ENCODE results near the gene ITGB6. TPM values are rescaled to one million over a fixed set of nuclear protein-coding genes. Genes with fewer than 3 reads are reported as not detected.
A peak's percentile ranks its signal among the peaks of the same experiment; 100 is the strongest.

The ITGB6 gene
- polyA plus RNA-seq, 2 of the 4 experiments (the other 2 are of a cell fraction), result 4.2 to 5.0 TPM

DNA sequence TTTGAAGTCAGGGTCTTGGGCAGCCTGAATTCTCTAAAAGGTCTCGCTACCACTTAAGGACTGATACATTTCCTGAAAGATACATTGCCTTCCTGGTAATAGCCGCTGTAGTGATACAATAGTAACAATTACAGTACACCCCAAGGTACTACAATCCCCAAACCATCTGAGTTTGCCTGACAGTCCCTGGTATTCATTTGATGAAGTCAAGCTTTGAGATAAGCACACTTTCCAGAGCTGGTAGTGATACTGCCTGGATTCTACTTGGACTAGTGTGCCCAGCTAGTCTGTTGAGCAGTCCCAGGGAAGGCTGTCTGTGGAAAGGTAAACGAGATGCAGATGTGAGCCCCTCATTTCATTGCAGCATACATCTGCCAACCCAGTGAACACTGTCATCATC, 24.4 kb upstream of the ITGB6 start:
- peak overlapping the region; percentile 88 to 97 for H3K27ac ChIP-seq
- TF ChIP-seq, protein P1, sequence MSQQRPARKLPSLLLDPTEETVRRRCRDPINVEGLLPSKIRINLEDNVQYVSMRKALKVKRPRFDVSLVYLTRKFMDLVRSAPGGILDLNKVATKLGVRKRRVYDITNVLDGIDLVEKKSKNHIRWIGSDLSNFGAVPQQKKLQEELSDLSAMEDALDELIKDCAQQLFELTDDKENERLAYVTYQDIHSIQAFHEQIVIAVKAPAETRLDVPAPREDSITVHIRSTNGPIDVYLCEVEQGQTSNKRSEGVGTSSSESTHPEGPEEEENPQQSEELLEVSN (IDR thresholded peaks at IDR 0.05; ENCODE audit: borderline replicate concordance, low read depth), result no peak
- TF ChIP-seq FOSB (CRISPR knock-in tag; IDR thresholded peaks at IDR 0.05) (no peak), HOXA7 (CRISPR knock-in tag; IDR thresholded peaks at IDR 0.05) (0 out of 2 replicates have a peak, but pooled peaks have one; percentile 17), JUN (IDR thresholded peaks at IDR 0.05) (peak in 1 of 2 experiments; percentile 10; a peak in 1 of 5 replicates), ZNF302 (CRISPR knock-in tag; IDR thresholded peaks at IDR 0.05) (no peak)
- H3K4me3 ChIP-seq, result no peak overlapping the region
- WGBS (ENCODE audit: missing lambda C conversion rate), result 11% methylated on average over 3 of the region's 3 CpGs
- no peaks in the 10 kb centered on the region for H3K9me3 ChIP-seq
- peak overlapping the region; percentile 73 for H3K4me2 ChIP-seq
- no peak for DNase-seq (ENCODE audit: low read depth in 1 of 2, low spot score in 1 of 2)
- POLR2A ChIA-PET, result interaction anchor here (1.0 to 1.8 kb wide), 4 partner anchors 10 to 17 kb away, joined by 3 to 5 read pairs (median 4); no protein-coding TSS in a partner anchor
- peaks cover 97% of the 10 kb centered on the region for H3K4me1 ChIP-seq
- peak; percentile 5 to 9; a peak in 4 of 6 replicates for ATAC-seq
- CTCF ChIA-PET, result interaction anchor here (1.0 to 5.5 kb wide), 3 partner anchors 10 to 27 kb away, joined by 3 to 49 read pairs (median 5); no protein-coding TSS in a partner anchor
- no peak for FAIRE-seq

- DNase-seq (ENCODE audit: low read depth in 1 of 2, low spot score in 1 of 2) (peak; percentile 86 to 92), FAIRE-seq (no peak), ATAC-seq (peak; percentile 64 to 73)
- Histone ChIP-seq H3K27ac (peak overlapping the region; percentile 88 to 97), H3K9me3 (no peaks in the 10 kb centered on the region), H3K4me1 (peaks cover 95% of the 10 kb centered on the region), H3K4me3 (no peak overlapping the region), H3K4me2 (peak overlapping the region; percentile 73)
- TF ChIP-seq MAX (IDR thresholded peaks at IDR 0.05), result peak; percentile 64
- peak; percentile 98 for TF ChIP-seq FOSL2 (IDR thresholded peaks at IDR 0.05)
- TF ChIP-seq FOSL2 (CRISPR knock-in tag; IDR thresholded peaks at IDR 0.05), result peak; percentile 100
- no peak for TF ChIP-seq ZSCAN20 (CRISPR knock-in tag; IDR thresholded peaks at IDR 0.05)
- peak; percentile 95 for TF ChIP-seq JUNB (IDR thresholded peaks at IDR 0.05)
- no peak for TF ChIP-seq RARB (CRISPR knock-in tag; IDR thresholded peaks at IDR 0.05)
- TF ChIP-seq TFCP2L1 (CRISPR knock-in tag; IDR thresholded peaks at IDR 0.05), result no peak
- peak; percentile 57 for TF ChIP-seq MAFK (IDR thresholded peaks at IDR 0.05; ENCODE audit: partially characterized antibody)
- no peak for TF ChIP-seq MAZ (IDR thresholded peaks at IDR 0.05; ENCODE audit: borderline replicate concordance, low read depth, low read length)
- TF ChIP-seq CTCF (IDR thresholded peaks at IDR 0.05), result no peak
- TF ChIP-seq KDM1A (IDR thresholded peaks at IDR 0.05; ENCODE audit: low read depth), result no peak
- no peak for TF ChIP-seq FOXS1 (CRISPR knock-in tag; IDR thresholded peaks at IDR 0.05)
- no peak for TF ChIP-seq RFX5 (IDR thresholded peaks at IDR 0.05)
- TF ChIP-seq, protein P2, sequence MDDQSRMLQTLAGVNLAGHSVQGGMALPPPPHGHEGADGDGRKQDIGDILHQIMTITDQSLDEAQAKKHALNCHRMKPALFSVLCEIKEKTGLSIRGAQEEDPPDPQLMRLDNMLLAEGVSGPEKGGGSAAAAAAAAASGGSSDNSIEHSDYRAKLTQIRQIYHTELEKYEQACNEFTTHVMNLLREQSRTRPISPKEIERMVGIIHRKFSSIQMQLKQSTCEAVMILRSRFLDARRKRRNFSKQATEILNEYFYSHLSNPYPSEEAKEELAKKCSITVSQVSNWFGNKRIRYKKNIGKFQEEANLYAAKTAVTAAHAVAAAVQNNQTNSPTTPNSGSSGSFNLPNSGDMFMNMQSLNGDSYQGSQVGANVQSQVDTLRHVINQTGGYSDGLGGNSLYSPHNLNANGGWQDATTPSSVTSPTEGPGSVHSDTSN (IDR thresholded peaks at IDR 0.05), result no peak
- TF ChIP-seq NFE2L2 (conservative IDR thresholded peaks at IDR 0.05; ENCODE audit: low read length), result no peak
- TF ChIP-seq EP300 (IDR thresholded peaks at IDR 0.05), result peak; percentile 21 to 59; a peak in 2 of 5 replicates
- TF ChIP-seq, protein P3, sequence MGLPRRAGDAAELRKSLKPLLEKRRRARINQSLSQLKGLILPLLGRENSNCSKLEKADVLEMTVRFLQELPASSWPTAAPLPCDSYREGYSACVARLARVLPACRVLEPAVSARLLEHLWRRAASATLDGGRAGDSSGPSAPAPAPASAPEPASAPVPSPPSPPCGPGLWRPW (IDR thresholded peaks at IDR 0.05), result no peak
- TF ChIP-seq USF2 (IDR thresholded peaks at IDR 0.05), result no peak
- TF ChIP-seq, protein P4, sequence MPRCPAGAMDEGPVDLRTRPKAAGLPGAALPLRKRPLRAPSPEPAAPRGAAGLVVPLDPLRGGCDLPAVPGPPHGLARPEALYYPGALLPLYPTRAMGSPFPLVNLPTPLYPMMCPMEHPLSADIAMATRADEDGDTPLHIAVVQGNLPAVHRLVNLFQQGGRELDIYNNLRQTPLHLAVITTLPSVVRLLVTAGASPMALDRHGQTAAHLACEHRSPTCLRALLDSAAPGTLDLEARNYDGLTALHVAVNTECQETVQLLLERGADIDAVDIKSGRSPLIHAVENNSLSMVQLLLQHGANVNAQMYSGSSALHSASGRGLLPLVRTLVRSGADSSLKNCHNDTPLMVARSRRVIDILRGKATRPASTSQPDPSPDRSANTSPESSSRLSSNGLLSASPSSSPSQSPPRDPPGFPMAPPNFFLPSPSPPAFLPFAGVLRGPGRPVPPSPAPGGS (IDR thresholded peaks at IDR 0.05), result 0 out of 3 replicates have a peak, but pooled peaks have one; percentile 54
- TF ChIP-seq CEBPB (IDR thresholded peaks at IDR 0.05), result peak in 1 of 2 experiments; percentile 74; a peak in 2 of 4 replicates
- TF ChIP-seq EHMT2 (IDR thresholded peaks at IDR 0.05; ENCODE audit: low read depth), result no peak
- TF ChIP-seq JUN (IDR thresholded peaks at IDR 0.05), result peak; percentile 61 to 84; a peak in 4 of 5 replicates
- TF ChIP-seq RAD21 (conservative IDR thresholded peaks at IDR 0.05 in 1 of 2, IDR thresholded peaks at IDR 0.05 in 1 of 2), result peak; percentile 2 to 20; a peak in 2 of 5 replicates
- TF ChIP-seq MYC (IDR thresholded peaks at IDR 0.05; ENCODE audit: borderline replicate concordance, low read length), result no peak
- TF ChIP-seq GATA3 (IDR thresholded peaks at IDR 0.05; ENCODE audit: borderline replicate concordance), result peak; percentile 62; the same call in 1 of the 2 replicates
- no peak for TF ChIP-seq HOXA7 (CRISPR knock-in tag; IDR thresholded peaks at IDR 0.05)
- POLR2A ChIA-PET, result interaction anchor here (1.0 to 1.8 kb wide), 4 partner anchors 10 to 17 kb away, joined by 3 to 5 read pairs (median 4); no protein-coding TSS in a partner anchor
- 0% methylated on average over 3 of the region's 3 CpGs for WGBS (ENCODE audit: missing lambda C conversion rate)
- CTCF ChIA-PET, result interaction anchor here (1.0 to 5.5 kb wide), 3 partner anchors 10 to 28 kb away, joined by 3 to 49 read pairs (median 5); no protein-coding TSS in a partner anchor
Measured at GRCh38 chr2:160224060-160224459, 24.0 kb upstream of the ITGB6 start.

Data from A549 (cell line).